ENCODE measurements around the gene LSM14B.
A peak's percentile ranks its signal among the peaks of the same experiment; 100 is the strongest.

Gene LSM14B

DNA sequence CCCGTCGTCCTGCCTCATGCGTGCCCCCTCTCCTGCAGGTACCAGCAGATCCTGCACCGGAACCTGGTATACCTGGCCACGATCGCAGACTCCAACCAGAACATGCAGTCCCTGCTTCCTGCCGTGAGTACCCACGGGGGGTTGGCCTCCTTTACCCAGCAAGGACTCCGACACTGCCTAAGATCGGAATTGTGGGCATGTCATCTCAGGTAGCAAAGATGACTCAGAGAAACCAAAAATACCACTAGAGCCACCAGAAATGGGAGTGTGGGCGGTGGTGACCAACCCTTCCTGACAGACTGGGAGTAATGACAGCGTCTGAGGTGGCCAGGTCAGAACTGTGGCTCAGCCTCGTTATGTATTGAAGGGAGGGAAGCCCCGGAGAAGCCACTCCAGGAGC lies 37.6 kb downstream of the LSM14B start:
- Histone ChIP-seq H3K27ac (ENCODE audit: low read length, poor library complexity, severe bottlenecking) (no peak overlapping the region), H3K9ac (ENCODE audit: low read length) (no peak overlapping the region), H4K91ac (ENCODE audit: low read length) (no peak overlapping the region), H3K79me1 (replicated peaks; ENCODE audit: low read length, poor library complexity, severe bottlenecking) (peaks cover 48% of the 10 kb centered on the region), H3K4ac (ENCODE audit: low read depth in 1 of 2, low read length in 2 of 2) (no peak overlapping the region), H3K4me2 (ENCODE audit: low read length, poor library complexity, severe bottlenecking) (no peak overlapping the region), H3K18ac (ENCODE audit: low read depth in 1 of 2, low read length in 2 of 2) (no peak overlapping the region), H2AFZ (ENCODE audit: low read depth, low read length) (no peak overlapping the region), H2BK5ac (ENCODE audit: low read depth, low read length, poor library complexity, severe bottlenecking) (no peak overlapping the region), H2BK12ac (ENCODE audit: low read length in 2 of 2) (no peak overlapping the region), H3K4me3 (ENCODE audit: insufficient read depth in 1 of 2, low read depth in 1 of 2, low read length in 2 of 2) (no peak overlapping the region), H3K9me3 (ENCODE audit: control insufficient read depth, low read length) (no peaks in the 10 kb centered on the region), H2BK120ac (ENCODE audit: low read depth, low read length) (no peak overlapping the region), H3K4me1 (ENCODE audit: control insufficient read depth, insufficient read depth, low read depth, low read length) (peaks cover 48% of the 10 kb centered on the region), H3K23ac (ENCODE audit: low read length in 2 of 2) (no peak overlapping the region), H3K36me3 (ENCODE audit: control insufficient read depth in 1 of 2, insufficient read depth in 2 of 2, low read depth in 1 of 2, low read length in 2 of 2) (peaks cover 35 to 78% of the 10 kb centered on the region in 2 experiments), H3K27me3 (ENCODE audit: control insufficient read depth in 1 of 2, insufficient read depth in 1 of 2, low read length in 2 of 2) (no peaks in the 10 kb centered on the region), H4K8ac (ENCODE audit: low read length) (no peak overlapping the region), H3K14ac (ENCODE audit: low read length in 2 of 2) (no peak overlapping the region), H2BK15ac (ENCODE audit: low read depth, poor library complexity, severe bottlenecking) (no peak overlapping the region), H2AK5ac (ENCODE audit: low read length, severe bottlenecking) (no peak overlapping the region)
- WGBS = 89% methylated on average over 14 of the region's 14 CpGs
- DNase-seq = no peak

DNA sequence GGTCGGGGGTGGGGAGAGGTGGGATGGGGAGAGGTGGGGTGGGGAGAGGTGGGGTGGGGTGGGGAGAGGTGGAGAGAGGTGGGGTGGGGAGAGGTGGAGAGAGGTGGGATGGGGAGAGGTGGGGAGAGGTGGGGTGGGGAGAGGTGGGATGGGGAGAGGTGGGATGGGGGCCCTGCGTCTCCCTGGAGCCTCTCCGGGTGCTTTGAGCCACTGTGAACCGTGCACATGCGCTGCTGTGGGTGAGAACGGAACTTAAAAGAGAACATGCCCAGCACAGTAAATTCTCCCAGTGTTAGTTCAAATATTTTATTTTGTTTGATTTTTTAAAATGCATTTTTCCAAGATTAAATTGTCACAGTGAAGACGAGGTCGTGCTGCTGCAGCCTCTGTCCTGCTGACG lies 38.0 kb downstream of the LSM14B start:
- H3K4ac ChIP-seq (ENCODE audit: low read depth in 1 of 2, low read length in 2 of 2) = no peak overlapping the region
- no peaks in the 10 kb centered on the region for H3K9me3 ChIP-seq (ENCODE audit: control insufficient read depth, low read length)
- no peak overlapping the region for H2BK12ac ChIP-seq (ENCODE audit: low read length in 2 of 2)
- H3K23ac ChIP-seq (ENCODE audit: low read length in 2 of 2) = no peak overlapping the region
- no peak overlapping the region for H2BK15ac ChIP-seq (ENCODE audit: low read depth, poor library complexity, severe bottlenecking)
- H3K79me1 ChIP-seq (replicated peaks; ENCODE audit: low read length, poor library complexity, severe bottlenecking) = peaks cover 46% of the 10 kb centered on the region
- H4K8ac ChIP-seq (ENCODE audit: low read length) = no peak overlapping the region
- H3K18ac ChIP-seq (ENCODE audit: low read depth in 1 of 2, low read length in 2 of 2) = no peak overlapping the region
- no peak for DNase-seq
- H4K91ac ChIP-seq (ENCODE audit: low read length) = no peak overlapping the region
- WGBS = 94% methylated on average over 4 of the region's 9 CpGs
- H3K4me3 ChIP-seq (ENCODE audit: insufficient read depth in 1 of 2, low read depth in 1 of 2, low read length in 2 of 2) = no peak overlapping the region
- H3K27me3 ChIP-seq (ENCODE audit: control insufficient read depth in 1 of 2, insufficient read depth in 1 of 2, low read length in 2 of 2) = no peaks in the 10 kb centered on the region
- H3K36me3 ChIP-seq (ENCODE audit: control insufficient read depth in 1 of 2, insufficient read depth in 2 of 2, low read depth in 1 of 2, low read length in 2 of 2) = peaks cover 39 to 79% of the 10 kb centered on the region in 2 experiments
- H3K4me2 ChIP-seq (ENCODE audit: low read length, poor library complexity, severe bottlenecking) = no peak overlapping the region
- no peak overlapping the region for H2AFZ ChIP-seq (ENCODE audit: low read depth, low read length)
- no peak overlapping the region for H2BK5ac ChIP-seq (ENCODE audit: low read depth, low read length, poor library complexity, severe bottlenecking)
- H3K14ac ChIP-seq (ENCODE audit: low read length in 2 of 2) = no peak overlapping the region
- no peak overlapping the region for H3K9ac ChIP-seq (ENCODE audit: low read length)
- no peak overlapping the region for H2AK5ac ChIP-seq (ENCODE audit: low read length, severe bottlenecking)
- H3K4me1 ChIP-seq (ENCODE audit: control insufficient read depth, insufficient read depth, low read depth, low read length) = peaks cover 45% of the 10 kb centered on the region
- H2BK120ac ChIP-seq (ENCODE audit: low read depth, low read length) = no peak overlapping the region
- no peak overlapping the region for H3K27ac ChIP-seq (ENCODE audit: low read length, poor library complexity, severe bottlenecking)

DNA sequence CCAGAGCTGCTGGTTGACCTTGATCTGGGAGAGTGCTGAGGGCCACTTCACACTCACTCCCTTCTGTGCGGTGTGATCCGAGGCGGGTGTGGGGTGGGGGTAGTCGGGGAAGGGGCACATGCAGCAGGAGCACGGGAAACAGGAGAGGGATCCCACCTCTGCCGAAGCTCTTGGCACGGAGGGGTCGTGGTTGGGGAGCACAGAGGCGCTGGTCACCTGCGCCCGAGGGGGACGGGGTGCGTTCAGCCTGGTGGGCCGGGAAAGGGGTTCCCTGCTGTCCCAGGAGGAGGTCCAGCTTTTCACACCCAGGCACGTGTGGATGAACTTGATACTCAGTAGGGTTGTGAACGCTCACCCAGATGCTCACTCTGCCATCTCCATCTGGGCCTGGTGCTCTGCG lies 38.6 kb downstream of the LSM14B start:
- H3K27me3 ChIP-seq (ENCODE audit: control insufficient read depth in 1 of 2, insufficient read depth in 1 of 2, low read length in 2 of 2) = no peaks in the 10 kb centered on the region
- no peak overlapping the region for H4K91ac ChIP-seq (ENCODE audit: low read length)
- no peak overlapping the region for H3K4me3 ChIP-seq (ENCODE audit: insufficient read depth in 1 of 2, low read depth in 1 of 2, low read length in 2 of 2)
- no peak overlapping the region for H2BK120ac ChIP-seq (ENCODE audit: low read depth, low read length)
- no peak overlapping the region for H3K9ac ChIP-seq (ENCODE audit: low read length)
- no peak overlapping the region for H2AFZ ChIP-seq (ENCODE audit: low read depth, low read length)
- H3K79me1 ChIP-seq (replicated peaks; ENCODE audit: low read length, poor library complexity, severe bottlenecking) = peaks cover 46% of the 10 kb centered on the region
- no peak overlapping the region for H3K14ac ChIP-seq (ENCODE audit: low read length in 2 of 2)
- H3K23ac ChIP-seq (ENCODE audit: low read length in 2 of 2) = no peak overlapping the region
- peaks cover 39% of the 10 kb centered on the region for H3K4me1 ChIP-seq (ENCODE audit: control insufficient read depth, insufficient read depth, low read depth, low read length)
- 97% methylated on average over 17 of the region's 17 CpGs for WGBS
- no peak overlapping the region for H3K27ac ChIP-seq (ENCODE audit: low read length, poor library complexity, severe bottlenecking)
- H3K9me3 ChIP-seq (ENCODE audit: control insufficient read depth, low read length) = no peaks in the 10 kb centered on the region
- H2BK15ac ChIP-seq (ENCODE audit: low read depth, poor library complexity, severe bottlenecking) = no peak overlapping the region
- no peak overlapping the region for H4K8ac ChIP-seq (ENCODE audit: low read length)
- no peak overlapping the region for H3K4me2 ChIP-seq (ENCODE audit: low read length, poor library complexity, severe bottlenecking)
- H3K36me3 ChIP-seq (ENCODE audit: control insufficient read depth in 1 of 2, insufficient read depth in 2 of 2, low read depth in 1 of 2, low read length in 2 of 2) = peaks cover 46 to 84% of the 10 kb centered on the region in 2 experiments
- H3K4ac ChIP-seq (ENCODE audit: low read depth in 1 of 2, low read length in 2 of 2) = no peak overlapping the region
- DNase-seq = no peak
- H2BK5ac ChIP-seq (ENCODE audit: low read depth, low read length, poor library complexity, severe bottlenecking) = no peak overlapping the region
- H3K18ac ChIP-seq (ENCODE audit: low read depth in 1 of 2, low read length in 2 of 2) = no peak overlapping the region
- H2AK5ac ChIP-seq (ENCODE audit: low read length, severe bottlenecking) = no peak overlapping the region
- no peak overlapping the region for H2BK12ac ChIP-seq (ENCODE audit: low read length in 2 of 2)

DNA sequence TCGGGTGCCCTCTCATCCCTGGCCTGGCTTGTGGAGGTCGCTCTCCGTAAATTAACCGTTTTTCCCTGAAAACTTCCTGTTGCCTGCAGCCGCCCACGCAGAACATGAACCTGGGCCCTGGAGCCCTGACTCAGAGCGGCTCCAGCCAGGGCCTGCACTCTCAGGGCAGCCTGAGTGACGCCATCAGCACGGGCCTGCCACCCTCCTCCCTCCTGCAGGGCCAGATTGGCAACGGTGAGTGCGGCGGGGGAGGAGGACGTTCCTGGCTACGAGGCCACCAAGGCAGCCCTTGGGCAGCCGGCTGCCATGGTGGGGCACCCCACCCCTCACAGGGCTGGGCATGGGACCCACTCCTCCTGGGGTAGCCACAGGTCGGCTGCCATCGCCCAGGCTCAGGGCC lies 39.1 kb downstream of the LSM14B start:
- H2BK12ac ChIP-seq (ENCODE audit: low read length in 2 of 2) = no peak overlapping the region
- no peak overlapping the region for H3K18ac ChIP-seq (ENCODE audit: low read depth in 1 of 2, low read length in 2 of 2)
- peaks cover 45% of the 10 kb centered on the region for H3K79me1 ChIP-seq (replicated peaks; ENCODE audit: low read length, poor library complexity, severe bottlenecking)
- no peak for DNase-seq
- peak overlapping the region; percentile 24 for H2AK5ac ChIP-seq (ENCODE audit: low read length, severe bottlenecking)
- WGBS = 94% methylated on average over 17 of the region's 17 CpGs
- H2BK5ac ChIP-seq (ENCODE audit: low read depth, low read length, poor library complexity, severe bottlenecking) = no peak overlapping the region
- no peak overlapping the region for H4K8ac ChIP-seq (ENCODE audit: low read length)
- H3K9me3 ChIP-seq (ENCODE audit: control insufficient read depth, low read length) = no peaks in the 10 kb centered on the region
- H3K36me3 ChIP-seq (ENCODE audit: control insufficient read depth in 1 of 2, insufficient read depth in 2 of 2, low read depth in 1 of 2, low read length in 2 of 2) = peaks cover 50 to 84% of the 10 kb centered on the region in 2 experiments
- H3K9ac ChIP-seq (ENCODE audit: low read length) = no peak overlapping the region
- no peak overlapping the region for H3K4me2 ChIP-seq (ENCODE audit: low read length, poor library complexity, severe bottlenecking)
- H4K91ac ChIP-seq (ENCODE audit: low read length) = no peak overlapping the region
- H3K4ac ChIP-seq (ENCODE audit: low read depth in 1 of 2, low read length in 2 of 2) = no peak overlapping the region
- no peak overlapping the region for H3K27ac ChIP-seq (ENCODE audit: low read length, poor library complexity, severe bottlenecking)
- no peak overlapping the region for H2BK15ac ChIP-seq (ENCODE audit: low read depth, poor library complexity, severe bottlenecking)
- no peak overlapping the region for H3K4me3 ChIP-seq (ENCODE audit: insufficient read depth in 1 of 2, low read depth in 1 of 2, low read length in 2 of 2)
- H2BK120ac ChIP-seq (ENCODE audit: low read depth, low read length) = no peak overlapping the region
- H3K14ac ChIP-seq (ENCODE audit: low read length in 2 of 2) = no peak overlapping the region
- H3K27me3 ChIP-seq (ENCODE audit: control insufficient read depth in 1 of 2, insufficient read depth in 1 of 2, low read length in 2 of 2) = no peaks in the 10 kb centered on the region
- H3K4me1 ChIP-seq (ENCODE audit: control insufficient read depth, insufficient read depth, low read depth, low read length) = peaks cover 35% of the 10 kb centered on the region
- H3K23ac ChIP-seq (ENCODE audit: low read length in 2 of 2) = no peak overlapping the region
- H2AFZ ChIP-seq (ENCODE audit: low read depth, low read length) = no peak overlapping the region
